Measurements from ENCODE around the gene C21orf58.

Gene C21orf58

GRCh38 chr21:46254208-46254975 lies 69.3 kb downstream of the C21orf58 start:
- no peak for DNase-seq

GRCh38 chr21:46253610-46254124 lies 70.0 kb downstream of the C21orf58 start:
- DNase-seq = no peak

DNA sequence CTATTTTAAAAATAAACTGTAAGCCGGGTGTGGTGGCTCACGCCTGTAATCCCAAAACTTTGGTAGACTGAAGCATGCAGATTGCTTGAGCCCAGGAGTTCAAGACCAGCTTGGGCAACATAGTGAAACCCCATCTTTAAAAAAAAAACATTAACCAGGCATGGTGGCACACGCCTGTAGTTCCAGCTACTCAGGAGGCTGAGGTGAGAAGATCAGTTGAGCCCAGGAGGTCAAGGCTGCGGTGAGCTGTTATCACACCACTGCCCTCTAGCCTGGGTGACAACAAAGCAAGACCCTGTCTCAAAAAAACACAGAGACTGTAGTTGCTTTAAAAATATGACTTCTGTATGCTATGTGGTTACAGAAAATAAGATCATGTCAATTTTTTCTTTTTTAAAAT lies 70.8 kb downstream of the C21orf58 start:
- no peak for DNase-seq
